GM19099 (cell line): Measurements from ENCODE around the gene WFIKKN1.

ENCODE experiments used
- POLR2A ChIP-seq: IDR thresholded peaks from 3 replicates; pipeline ENCODE4 v1.6.1; 2011; ENCODE audit warnings: low read depth; ENCODE audit not compliant: insufficient read length; ENCODE audit errors: extremely low read depth

The WFIKKN1 gene

GRCh38 chr16:683396-684070 lies 52.7 kb downstream of the WFIKKN1 start:
- no peak for TF ChIP-seq POLR2A
